SHP77 treated with DMSO at 0.1 percent for 48 hours (cell line): ENCODE results near the gene CRIM1.

ENCODE experiments used
- DNase-seq: peaks from one replicate; lab custom pipeline; 2025; lab: John Stamatoyannopoulos, UW

CRIM1 gene

DNA sequence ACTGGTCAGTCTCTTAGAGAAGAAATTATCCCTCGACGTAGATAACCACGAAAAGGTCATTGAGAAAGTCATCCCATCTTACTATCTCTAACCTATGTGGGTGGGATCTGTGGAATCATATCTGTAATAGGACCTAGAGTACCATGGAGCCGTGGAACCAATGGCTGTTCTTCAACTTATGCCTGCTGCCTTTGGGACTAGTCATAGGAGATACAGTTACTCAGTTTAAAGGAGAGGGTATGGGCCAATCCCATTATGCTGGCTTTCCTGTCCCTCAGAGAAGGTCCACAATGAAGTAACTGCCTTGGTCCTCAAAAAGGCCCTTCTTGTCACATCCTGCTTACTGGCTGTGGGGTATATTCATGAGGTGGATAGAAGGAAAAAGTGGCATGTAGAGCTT lies 164.9 kb downstream of the CRIM1 start:
- no peak for DNase-seq

DNA sequence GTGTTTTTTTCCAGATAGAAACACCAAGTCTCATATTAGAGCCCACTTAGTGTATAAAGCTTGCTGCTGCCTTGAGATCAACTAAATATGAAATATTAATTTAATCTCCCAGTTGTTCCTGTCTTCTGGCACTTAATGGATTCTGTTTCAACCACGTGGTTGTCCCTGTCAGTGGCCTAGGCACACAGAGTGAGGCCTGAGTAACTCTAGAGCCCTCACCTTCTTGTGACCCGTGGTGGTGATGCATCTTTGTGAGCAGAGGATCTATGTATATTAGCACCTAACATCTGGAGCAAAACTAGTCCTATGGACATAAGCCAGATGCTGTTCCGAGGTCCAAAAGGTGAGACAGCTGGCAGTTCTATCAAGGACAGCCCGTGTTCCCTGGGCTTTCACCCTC lies 167.6 kb downstream of the CRIM1 start:
- DNase-seq, result no peak

DNA sequence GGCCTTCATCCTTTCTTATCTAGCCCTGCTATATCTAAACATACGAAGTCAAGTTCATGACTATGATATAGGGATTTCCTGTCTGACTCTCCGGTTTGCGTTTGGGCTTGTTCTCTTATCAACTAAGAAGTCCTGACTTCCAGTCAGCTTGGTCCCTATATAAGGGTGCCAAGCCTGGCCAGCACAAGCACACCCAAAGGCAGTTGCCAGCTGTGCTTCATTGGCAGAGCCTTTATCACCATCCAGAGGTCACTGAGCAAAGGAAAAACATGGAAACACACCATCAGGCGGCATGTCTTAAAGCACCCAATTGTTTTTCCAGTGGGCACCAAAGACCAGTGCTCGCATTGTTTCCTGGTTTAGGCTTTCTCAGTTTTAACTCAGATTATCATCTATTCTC lies 169.7 kb downstream of the CRIM1 start:
- no peak for DNase-seq

DNA sequence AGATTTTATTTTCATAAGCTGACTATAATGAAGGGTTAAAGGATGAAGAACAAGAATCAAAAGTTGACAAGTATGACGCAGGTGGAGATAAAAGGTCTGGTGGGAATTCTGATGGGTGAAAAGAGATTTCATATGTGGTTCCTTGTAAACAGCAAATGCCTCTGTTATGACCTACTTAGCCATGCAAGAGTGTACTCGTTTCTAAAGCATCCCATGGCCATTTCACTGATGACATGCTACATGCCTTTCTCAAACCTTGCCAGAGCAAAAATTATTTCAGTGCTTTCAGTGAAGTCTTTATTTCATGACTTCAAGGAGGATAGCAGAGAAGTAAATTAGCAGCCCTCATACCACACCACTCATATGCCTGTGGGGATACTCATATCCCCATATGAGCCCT lies 170.6 kb downstream of the CRIM1 start:
- DNase-seq, result no peak

DNA sequence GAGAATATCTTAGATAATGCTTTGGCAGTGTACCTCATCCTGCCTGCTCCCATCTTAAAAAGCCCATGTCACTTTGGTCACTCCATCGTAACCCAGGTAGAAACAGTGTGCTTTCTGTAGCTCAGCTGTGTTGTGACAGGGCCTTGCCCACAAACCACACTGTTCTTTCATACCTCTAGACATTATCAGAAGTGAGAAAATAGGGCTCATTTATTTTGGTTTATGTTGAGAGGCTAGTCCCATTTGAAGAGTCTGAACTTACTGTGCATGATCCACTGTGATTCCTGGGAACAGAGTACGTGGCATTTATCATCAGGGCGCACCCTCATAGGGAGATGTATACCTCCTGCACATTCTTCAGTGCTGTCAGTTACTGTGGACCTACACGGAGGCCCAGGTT lies 172.7 kb downstream of the CRIM1 start:
- DNase-seq, result no peak

DNA sequence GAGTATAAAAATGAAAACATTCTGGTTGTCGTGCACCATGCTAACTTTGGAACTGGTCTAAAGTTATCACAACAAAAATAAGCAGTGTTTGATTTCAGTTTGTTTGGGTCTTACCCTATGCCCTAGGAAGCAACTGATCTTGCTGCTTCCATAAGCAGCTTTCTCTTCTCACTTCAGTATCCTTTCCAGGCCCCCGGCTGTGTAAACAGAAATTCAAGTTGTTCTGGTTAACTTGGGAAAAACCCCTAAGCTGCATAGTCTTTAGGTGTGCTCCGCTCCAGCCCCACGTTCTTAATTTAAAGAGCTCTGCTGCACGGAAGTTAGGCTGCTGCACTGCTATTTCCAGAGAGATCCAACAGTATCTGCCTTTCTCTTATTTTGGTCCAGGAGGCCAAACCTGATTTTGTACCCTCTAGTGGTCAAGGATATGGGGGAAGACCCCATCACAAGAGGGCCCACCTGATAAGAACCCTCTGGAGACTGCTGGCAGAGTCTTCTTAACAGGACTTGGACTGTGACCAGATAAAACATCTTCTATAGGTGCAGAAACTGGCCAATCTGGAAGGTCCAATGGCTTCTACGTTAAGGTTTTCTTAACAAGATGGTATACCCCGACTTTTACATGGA lies 173.3 kb downstream of the CRIM1 start:
- DNase-seq, result no peak

DNA sequence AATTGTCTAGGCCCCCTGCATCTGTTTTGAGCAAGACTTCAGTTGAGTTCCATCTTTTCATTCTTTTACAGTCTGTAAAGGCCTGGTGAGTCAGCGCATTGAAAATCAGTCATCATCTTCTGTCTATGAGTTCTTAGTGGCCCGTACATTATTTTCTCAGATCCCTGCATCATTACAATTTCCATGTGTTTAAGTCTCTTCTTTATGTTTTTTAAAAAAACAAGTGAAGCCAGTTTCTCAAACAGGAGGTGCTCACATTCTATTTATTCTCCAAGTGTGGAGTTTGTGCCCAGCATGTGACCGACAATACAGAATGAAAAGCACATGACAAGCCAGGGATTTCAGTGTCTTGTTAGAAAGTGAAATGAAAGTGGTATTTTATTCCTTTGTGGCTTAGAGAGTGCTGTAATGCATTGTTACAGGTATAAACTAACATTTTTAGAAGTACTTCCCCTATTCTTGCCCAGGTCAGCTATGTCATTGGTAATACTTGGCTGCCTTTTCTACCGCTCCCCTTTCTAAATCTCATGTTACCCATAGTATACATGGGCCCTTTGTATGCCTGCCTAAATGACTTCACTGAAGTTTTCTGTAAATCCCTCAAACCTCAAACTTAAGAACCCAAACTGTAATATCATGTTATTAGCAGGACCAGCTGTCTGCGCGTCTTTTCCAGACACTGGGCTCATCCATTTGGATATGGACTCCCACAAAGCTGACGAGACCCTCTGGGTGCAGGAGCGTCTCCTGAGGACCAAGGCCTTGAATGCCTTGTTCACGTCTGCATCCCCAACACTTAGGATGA lies 174.8 kb downstream of the CRIM1 start:
- DNase-seq, result no peak

DNA sequence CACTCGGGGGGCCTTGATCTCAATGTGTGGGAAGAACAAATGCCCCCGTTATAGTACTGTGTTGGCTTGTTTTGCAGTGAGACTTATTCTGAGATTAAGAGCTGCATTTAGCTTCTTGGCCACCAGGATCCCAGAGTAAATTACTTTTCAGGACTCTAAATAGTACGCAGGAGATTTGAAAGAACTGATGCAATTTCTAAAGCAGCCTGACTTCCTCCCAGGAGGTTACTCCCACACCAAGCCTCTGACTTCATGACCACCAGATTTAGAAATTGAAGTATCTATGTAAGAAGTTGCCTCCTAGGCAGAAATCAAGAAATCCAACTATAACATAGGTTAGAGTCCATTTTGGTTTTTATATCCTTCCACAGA lies 175.4 kb downstream of the CRIM1 start:
- DNase-seq, result no peak

DNA sequence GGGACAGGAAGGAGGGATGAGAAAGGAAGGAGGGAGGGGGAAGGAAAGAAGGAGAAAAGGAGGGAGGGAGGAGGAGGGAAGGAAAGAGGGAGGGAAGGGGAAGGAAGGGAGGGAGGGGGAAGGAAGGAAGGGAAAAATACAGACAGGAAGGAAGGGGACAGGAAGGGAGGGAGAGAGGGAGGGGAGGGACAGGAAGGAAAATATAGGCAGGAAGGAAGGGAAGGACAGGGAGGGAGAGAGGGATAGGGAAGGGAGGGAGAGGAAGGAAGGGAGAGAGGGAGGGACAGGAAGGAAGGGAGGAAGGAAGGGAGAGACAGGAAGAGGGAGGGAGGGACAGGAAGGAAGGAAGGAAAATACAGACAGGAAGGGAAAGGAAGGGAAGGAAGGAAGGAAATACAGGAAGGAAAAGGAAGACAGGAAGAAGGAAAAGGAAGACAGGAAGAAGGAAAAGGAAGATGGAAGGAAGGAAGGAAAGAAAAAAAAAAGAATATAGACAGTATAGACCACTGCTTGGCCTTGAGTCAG lies 178.8 kb downstream of the CRIM1 start:
- no peak for DNase-seq

DNA sequence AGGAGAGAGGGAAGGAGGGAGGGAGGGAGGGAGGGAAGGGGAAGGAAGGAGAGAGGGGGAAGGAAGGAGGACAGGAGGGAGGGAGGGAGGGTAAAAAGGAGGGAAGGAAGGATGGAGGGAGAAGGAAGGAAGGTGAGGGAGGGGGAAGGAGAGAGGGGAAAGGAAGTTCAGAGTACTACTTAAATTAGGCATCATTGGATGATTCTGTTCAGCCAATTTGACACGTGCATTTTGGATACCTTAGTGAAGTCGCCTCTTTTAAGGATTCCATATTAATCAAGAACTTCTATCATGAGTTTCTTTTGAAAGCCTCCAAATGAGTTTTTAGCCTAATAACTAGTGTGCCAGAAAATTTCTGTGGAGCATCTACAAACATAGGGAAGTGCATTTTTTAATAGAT lies 179.5 kb downstream of the CRIM1 start:
- no peak for DNase-seq

DNA sequence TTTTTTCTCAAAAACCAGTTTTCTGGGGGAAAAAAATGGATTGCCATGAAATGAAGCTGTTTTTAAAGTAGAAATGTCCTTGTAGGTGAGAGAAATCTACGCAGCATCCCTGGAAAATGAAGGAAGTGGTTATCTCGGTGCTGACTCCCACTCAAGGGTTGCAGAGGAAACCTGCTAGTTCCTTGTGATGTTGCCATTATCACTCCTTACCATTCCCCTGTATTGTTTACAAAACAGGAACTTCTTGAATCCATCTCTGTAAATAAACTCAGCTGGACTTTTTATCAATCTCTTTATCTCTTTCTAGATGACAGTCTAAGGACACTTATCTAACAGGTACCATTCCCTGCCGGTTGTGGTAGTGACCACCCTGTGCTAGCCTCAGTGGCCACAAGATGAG lies 181.2 kb downstream of the CRIM1 start:
- no peak for DNase-seq

DNA sequence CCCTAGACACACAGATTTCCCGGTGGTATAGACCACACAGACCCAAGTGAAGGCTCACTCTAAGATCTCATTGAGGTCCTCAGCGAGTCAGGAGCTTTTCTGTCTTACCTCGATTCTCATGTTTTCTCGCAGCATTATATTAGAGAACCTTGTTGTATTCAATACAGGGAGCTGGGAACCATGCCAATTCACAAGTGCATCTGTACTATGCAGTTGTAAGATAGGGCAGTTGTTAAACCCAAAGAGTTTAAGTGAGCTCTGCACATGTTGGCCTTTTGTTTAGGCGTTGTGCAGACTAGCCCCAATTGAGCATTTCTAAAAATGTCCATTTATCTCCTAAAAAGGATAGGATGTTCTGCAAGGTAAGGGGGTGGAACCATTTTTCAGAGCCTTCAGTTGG lies 182.8 kb downstream of the CRIM1 start:
- DNase-seq, result no peak

DNA sequence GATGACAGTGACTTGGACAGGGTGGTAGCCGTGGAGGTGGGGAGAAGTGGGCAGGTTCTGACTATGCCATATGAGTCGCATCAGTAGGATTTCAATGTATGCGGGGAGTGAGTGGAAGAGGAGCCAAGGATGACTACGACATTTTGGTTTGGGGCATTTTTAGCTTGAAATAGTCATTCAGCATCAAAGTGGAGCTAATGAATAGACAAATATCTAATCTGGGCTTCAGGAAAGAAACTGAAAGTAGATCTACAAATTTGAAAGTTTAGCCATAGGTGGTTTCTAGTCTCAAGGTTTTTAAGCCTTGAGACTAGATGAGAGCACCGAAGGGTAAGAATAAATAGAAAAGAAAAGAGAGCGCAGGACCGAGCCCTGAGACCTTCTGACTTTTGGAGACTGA lies 184.1 kb downstream of the CRIM1 start:
- DNase-seq, result no peak

DNA sequence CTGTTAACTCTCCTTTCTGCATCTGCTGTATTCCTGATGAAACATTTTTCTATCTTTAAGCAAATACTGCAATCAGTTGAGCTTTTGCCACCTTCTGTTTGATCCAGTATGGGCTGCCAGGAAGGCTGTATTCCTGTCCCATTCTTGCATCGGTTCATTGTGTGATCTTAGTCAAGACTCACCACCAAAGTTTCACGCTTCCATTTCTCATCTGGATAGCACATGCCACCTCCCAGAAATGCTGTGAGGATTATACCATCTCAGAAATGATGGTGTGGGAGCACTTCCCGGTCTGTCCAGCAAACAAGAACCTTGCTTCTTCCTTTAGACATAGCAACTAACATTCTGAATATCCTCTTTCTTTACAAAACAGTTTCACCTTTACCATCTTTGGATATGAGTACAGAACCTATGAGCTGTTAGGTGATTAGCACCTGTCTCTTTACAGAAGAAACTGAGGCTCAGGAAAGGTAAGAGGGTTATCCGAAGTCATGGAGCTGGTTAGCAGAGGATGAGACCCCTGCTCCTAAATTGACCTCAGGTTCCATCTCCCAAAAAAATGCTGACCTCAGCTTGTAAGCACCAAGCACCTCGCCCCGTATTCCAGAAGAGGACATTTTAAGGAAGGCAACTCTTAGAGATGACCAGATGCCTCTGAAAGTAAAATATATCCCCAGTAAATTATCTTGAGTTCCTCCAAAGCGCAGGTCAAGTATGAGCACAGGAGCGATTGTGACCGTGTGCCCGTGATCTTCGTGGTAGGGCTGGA lies 185.6 kb downstream of the CRIM1 start:
- DNase-seq, result no peak

DNA sequence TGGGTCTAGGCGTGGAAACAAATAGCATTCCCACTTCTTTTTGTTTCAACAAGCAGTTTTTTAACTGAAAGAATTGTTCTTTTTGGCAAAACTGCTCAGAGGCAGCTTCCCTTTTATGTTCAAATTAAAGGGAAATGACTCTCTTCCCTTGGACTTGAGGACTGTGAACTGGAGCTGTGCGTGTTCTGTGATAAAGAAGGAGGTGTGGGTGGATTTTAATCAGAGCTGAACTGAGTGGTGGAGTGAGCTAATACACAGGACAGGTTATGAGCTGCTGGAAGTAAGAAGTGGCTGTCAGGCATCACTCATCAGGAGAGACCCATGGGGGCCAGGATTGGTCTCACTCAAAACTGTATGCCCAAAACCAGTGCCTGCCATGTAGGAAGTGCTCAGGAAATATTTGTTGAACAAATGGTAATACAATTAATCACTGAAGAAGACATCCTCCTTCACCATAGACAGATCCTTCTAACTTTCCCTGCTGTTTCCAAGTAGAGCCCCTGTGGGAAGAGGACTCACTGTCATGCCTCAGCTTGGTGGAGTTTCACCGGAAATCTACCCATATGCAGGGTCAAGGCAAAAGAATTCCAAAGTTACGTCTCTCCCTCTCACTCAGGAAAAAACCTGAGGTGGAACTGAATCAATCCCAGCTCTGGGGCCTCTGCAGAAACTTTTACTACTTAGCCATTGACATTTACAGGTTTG lies 186.5 kb downstream of the CRIM1 start:
- DNase-seq, result no peak

DNA sequence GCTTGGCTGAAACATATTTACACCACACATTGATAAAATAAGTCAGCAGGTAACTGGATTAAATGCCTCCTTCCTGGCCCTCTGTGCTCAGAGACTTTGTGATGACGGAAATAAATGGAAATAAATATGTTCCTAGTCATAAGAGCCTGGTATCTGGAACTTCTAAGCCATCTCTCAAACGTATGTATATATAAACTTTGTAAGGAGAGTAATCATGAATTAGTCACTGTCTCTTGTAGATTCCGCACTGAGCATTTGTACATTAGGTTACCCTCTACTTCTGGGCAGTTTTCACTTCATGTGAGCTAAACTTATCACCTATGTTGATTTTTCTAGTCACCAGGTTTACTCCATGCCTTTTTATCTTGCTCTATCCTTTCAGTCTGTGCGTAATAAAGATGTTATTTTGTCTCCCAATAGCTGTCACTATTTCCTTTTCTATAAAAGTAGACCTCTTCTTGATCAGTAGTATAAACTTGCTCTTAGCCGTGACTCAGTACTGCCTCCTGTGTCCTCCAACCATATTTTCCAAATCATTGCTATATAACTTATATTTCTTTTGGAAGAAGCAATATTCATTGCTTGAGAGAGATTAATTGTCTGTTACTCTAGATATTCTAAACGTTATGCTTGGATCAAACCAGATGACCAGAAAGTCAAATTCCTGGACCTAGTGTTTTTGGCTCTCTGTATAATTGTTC lies 189.2 kb downstream of the CRIM1 start:
- DNase-seq, result no peak

DNA sequence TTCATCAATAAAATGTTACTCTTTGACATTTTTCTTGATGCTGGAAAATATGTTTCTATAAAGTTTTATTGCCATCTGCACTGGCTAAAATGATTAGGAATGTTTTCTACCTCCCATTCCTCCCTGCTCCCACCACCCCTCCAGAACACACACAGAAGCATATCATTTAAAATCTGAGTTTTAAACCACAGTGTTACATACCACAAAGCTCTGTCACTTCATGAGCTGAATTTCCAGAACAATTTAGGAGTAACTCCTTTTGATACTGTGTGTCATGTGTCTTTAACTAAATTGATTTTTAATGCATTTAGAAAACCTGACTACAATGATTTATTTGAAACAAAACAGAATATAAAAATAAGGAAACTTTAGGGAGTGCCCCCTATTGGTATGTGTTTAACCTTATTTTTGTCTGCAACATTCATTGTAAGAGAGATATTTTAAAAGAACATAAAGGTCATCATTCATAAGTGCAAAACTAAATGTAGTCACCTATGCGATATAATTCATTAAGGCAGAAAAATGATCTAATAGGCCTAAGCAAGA lies 190.4 kb downstream of the CRIM1 start:
- DNase-seq, result no peak

DNA sequence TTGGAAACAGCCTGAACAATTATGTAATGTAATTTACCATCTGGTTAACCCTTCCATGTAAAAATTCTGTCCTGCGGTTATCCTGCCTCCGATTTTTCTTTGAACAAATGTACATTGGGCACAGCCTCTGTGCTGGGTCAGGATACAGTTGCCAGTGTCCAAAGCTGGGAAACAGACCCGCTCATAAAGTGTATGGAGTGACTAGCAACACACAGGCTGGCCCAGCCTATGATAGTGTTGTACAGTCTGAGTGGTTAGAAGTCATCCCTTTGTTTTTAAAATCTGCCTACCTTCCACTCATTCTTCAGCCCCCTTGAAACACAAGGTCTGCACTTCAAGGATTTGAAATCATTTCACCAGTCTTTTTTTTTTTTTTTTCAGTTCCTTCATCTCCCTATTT lies 192.3 kb downstream of the CRIM1 start:
- no peak for DNase-seq

DNA sequence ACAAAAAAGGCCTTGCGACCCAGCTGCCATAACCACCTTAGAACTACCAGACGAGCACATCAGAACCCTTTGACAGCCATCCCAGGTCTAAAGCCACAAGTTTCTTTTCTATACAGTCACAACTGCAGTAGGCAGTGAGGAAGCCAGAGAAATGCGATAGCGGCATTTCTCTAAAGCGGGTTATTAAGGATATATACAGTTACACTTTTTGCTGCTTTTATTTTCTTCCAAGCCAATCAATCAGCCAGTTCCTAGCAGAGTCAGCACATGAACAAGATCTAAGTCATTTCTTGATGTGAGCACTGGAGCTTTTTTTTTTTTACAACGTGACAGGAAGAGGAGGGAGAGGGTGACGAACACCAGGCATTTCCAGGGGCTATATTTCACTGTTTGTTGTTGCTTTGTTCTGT lies 193.6 kb downstream of the CRIM1 start:
- DNase-seq, result no peak

DNA sequence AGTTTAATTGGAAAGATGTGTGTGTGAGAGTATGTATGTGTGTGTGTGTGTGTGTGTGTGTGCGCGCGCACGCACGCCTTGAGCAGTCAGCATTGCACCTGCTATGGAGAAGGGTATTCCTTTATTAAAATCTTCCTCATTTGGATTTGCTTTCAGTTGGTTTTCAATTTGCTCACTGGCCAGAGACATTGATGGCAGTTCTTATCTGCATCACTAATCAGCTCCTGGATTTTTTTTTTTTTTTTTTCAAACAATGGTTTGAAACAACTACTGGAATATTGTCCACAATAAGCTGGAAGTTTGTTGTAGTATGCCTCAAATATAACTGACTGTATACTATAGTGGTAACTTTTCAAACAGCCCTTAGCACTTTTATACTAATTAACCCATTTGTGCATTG lies 194.4 kb downstream of the CRIM1 start:
- no peak for DNase-seq

DNA sequence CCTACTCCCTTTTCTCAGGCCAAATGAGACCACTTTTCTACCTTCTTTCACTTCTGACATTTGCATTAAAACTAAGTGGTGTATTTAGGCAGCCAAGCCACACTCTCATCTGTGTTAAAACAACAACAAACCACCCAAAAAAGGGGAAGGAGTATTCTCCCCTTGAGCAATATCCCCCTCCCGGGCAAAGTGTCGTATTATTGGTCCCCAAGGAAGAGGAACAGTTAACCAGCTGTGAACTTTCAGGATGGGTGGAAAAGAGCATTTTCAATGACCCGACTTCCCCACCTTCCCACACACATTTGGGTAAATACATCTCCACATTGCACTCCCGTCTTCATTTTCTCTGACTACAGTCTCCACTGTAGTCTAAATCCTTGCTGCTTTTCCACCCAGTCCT lies 198.1 kb downstream of the CRIM1 start:
- no peak for DNase-seq
